Calu3 (cell line): Measurements from ENCODE around the gene ASB1. TPM values are rescaled to one million over a fixed set of nuclear protein-coding genes. Genes with fewer than 3 reads are reported as not detected.

Source experiments
- BruUV-seq: library from RNA; stranded (reverse); fragments of 400-500 nt; replicated peaks from 2 replicates; lab custom pipeline; 2021; lab: Mats Ljungman, UMichigan
- CTCF ChIA-PET: fragments of 300-600 bp; sonication (Branson Sonifier 250); formaldehyde crosslinking; loops from one replicate; lab custom pipeline; 2022; ENCODE audit warnings: antibody characterized with exemption; lab: Charles Lee
- DNase-seq: peaks from one replicate; pipeline ENCODE4 v3.0.0; 2022
- H3K27ac Mint-ChIP-seq: one replicate; pipeline ENCODE4 v1.8.0; 2022; ENCODE audit warnings: mixed read lengths; ENCODE audit not compliant: unreplicated experiment
- H3K27me3 Mint-ChIP-seq: one replicate; pipeline ENCODE4 v1.8.0; 2022; ENCODE audit warnings: mixed read lengths; ENCODE audit not compliant: unreplicated experiment
- H3K36me3 Mint-ChIP-seq: one replicate; pipeline ENCODE4 v1.8.0; 2022; ENCODE audit warnings: mild to moderate bottlenecking, moderate library complexity, mixed read lengths; ENCODE audit not compliant: insufficient read depth, unreplicated experiment
- H3K4me1 Mint-ChIP-seq: one replicate; pipeline ENCODE4 v1.8.0; 2022; ENCODE audit warnings: mild to moderate bottlenecking, low read depth, mixed read lengths; ENCODE audit not compliant: unreplicated experiment
- H3K4me3 Mint-ChIP-seq: one replicate; pipeline ENCODE4 v1.8.0; 2022; ENCODE audit warnings: mild to moderate bottlenecking, low read depth, moderate library complexity, mixed read lengths; ENCODE audit not compliant: unreplicated experiment
- H3K9me3 Mint-ChIP-seq: one replicate; pipeline ENCODE4 v1.8.0; 2022; ENCODE audit warnings: low read depth, mixed read lengths; ENCODE audit not compliant: unreplicated experiment
- CTCF ChIP-seq: fragments of 200-600 bp; IDR thresholded peaks from one replicate; pipeline ENCODE4 v1.8.0; 2022; ENCODE audit warnings: antibody characterized with exemption; ENCODE audit not compliant: unreplicated experiment
- intact Hi-C: fragments of 100-400 bp; cut with micrococcal nuclease; formaldehyde crosslinking; loops from one replicate; pipeline ENCODE4 v1.10.0; 2022; ENCODE audit not compliant: unreplicated experiment
- total RNA-seq: library from RNA; stranded (reverse); gene quantifications from 2 replicates; pipeline ENCODE4 v1.2.3, GENCODE V29; 2022

ASB1 gene
- total RNA-seq, 1 experiment from 2014 or later = 71.6 TPM

DNA sequence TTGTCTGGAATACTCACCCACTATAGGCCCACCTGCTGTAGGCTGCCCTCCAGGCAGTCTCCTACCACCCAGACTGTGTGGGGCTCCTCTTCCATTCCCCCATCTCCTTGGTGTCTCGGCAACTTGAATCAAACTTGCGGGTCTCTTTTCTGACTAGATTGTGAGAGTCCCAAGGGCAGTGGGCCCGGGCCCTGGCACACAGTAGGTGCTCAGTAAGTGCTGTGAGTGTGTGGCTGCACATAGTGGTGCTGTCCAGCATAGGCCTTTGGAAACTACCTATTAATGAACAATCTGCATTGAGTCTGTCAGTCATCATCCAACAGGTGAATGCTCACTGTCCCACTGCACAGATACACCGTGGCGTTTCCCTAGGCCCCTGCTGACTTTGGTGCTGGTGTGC, 43.6 kb upstream of the ASB1 start:
- peaks cover 37% of the 10 kb centered on the region for H3K36me3 Mint-ChIP-seq
- no peak for TF ChIP-seq CTCF
- CTCF ChIA-PET = no interaction called here
- no peaks in the 10 kb centered on the region for H3K27me3 Mint-ChIP-seq
- H3K27ac Mint-ChIP-seq = peak overlapping the region; percentile 22
- DNase-seq = no peak
- peaks cover 55% of the 10 kb centered on the region for H3K4me1 Mint-ChIP-seq
- no peaks in the 10 kb centered on the region for H3K9me3 Mint-ChIP-seq
- no peak overlapping the region for H3K4me3 Mint-ChIP-seq
- no TSS peak for BruUV-seq
- intact Hi-C loops = no loop called here

- Mint-ChIP-seq H3K27ac (no peak overlapping the region), H3K9me3 (no peaks in the 10 kb centered on the region), H3K4me1 (peaks cover 52% of the 10 kb centered on the region), H3K4me3 (no peak overlapping the region), H3K27me3 (no peaks in the 10 kb centered on the region), H3K36me3 (peaks cover 36% of the 10 kb centered on the region)
- CTCF ChIA-PET = no interaction called here
- intact Hi-C loops = no loop called here
- no TSS peak for BruUV-seq
- DNase-seq = no peak
- TF ChIP-seq CTCF = no peak
Measured at GRCh38 chr2:238383743-238384380, 42.9 kb upstream of the ASB1 start.

GRCh38 chr2:238387332-238387731, 39.4 kb upstream of the ASB1 start:
- CTCF ChIA-PET = no interaction called here

DNA sequence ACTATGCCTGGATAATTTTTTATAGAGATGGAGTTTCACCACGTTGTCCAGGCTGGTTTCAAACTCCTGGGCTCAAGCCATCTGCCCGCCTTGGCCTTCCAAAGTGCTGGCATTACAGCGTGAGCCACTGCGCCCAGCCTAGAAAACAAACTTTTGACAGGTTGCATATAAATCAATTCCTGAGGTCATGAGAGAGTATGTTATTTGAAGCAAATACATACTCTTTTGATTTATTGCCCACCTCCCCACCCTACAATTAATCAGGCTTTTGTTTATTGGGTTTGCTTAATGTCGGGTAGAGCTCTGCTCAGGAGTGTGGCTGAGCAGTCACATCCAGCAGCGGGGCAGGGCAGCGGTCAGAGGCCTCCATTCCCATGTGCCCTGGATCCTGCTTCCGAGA, 37.9 kb upstream of the ASB1 start:
- H3K4me3 Mint-ChIP-seq = no peak overlapping the region
- intact Hi-C loops = no loop called here
- no peaks in the 10 kb centered on the region for H3K9me3 Mint-ChIP-seq
- no peaks in the 10 kb centered on the region for H3K27me3 Mint-ChIP-seq
- H3K27ac Mint-ChIP-seq = no peak overlapping the region
- CTCF ChIA-PET = no interaction called here
- no peak for DNase-seq
- TF ChIP-seq CTCF = no peak
- H3K36me3 Mint-ChIP-seq = no peaks in the 10 kb centered on the region
- H3K4me1 Mint-ChIP-seq = peaks cover 33% of the 10 kb centered on the region
- BruUV-seq = no TSS peak

More at GRCh38 chr2:238387332-238387731, 39.4 kb upstream of the ASB1 start:
- H3K27me3 Mint-ChIP-seq = no peaks in the 10 kb centered on the region
- no peak overlapping the region for H3K27ac Mint-ChIP-seq
- intact Hi-C loops = no loop called here
- BruUV-seq = no TSS peak
- DNase-seq = no peak
- H3K36me3 Mint-ChIP-seq = peaks cover 6% of the 10 kb centered on the region
- no peaks in the 10 kb centered on the region for H3K9me3 Mint-ChIP-seq
- peaks cover 33% of the 10 kb centered on the region for H3K4me1 Mint-ChIP-seq
- no peak for TF ChIP-seq CTCF
- no peak overlapping the region for H3K4me3 Mint-ChIP-seq
